Activated T-cell treated with anti-CD3 and anti-CD28 coated beads for 1 hour (primary cell): ENCODE results near the gene MITD1.
"Not testable (repeated sequence)": the region's sequence is repeated elsewhere in the genome, so short reads cannot be mapped to it uniquely, and the experiment has no call there.

Experiments used
- DNase-seq: peaks from one replicate; pipeline ENCODE4 v3.0.0-alpha.2; 2020; ENCODE audit warnings: low read depth

Gene MITD1

GRCh38 chr2:99180755-99181623 lies at the start of gene MITD1, which contains the start of gene MRPL30:
Gene MITD1, minus strand, starts transcription at chr2:99181058. Its CDS starts 77 bp downstream, at chr2:99180981.
Gene MRPL30, plus strand, starts transcription at chr2:99181184. Its CDS starts 5,020 bp downstream, at chr2:99186204.
- DNase-seq, result peak; percentile 81

GRCh38 chr2:99217929-99218501 lies 37.2 kb upstream of the MITD1 start:
- no peak for DNase-seq

- DNase-seq, result no peak
Observed at GRCh38 chr2:99216096-99216495, 35.2 kb upstream of the MITD1 start.

DNA sequence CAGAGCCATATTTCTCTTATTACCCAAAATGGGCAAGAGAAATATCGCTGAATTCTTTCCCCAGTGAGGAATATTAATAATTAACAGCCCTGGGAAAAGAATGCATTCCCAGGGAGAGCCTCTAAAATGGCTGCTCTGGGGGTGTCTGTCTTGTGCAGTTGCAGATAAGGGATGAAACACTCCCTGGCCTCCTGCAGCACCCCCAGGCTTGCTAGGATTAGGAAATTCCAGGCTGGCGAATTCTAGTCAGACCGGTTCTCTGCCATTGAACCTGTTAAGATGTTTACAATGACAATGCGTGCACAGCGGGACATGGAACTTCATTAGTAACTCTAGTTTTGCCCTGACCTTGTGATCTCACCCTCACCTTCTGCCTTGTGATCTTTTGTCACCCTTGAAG lies 24.6 kb upstream of the MITD1 start:
- no peak for DNase-seq

- DNase-seq, result no peak
Observed at GRCh38 chr2:99201959-99202678, 21.3 kb upstream of the MITD1 start.

DNA sequence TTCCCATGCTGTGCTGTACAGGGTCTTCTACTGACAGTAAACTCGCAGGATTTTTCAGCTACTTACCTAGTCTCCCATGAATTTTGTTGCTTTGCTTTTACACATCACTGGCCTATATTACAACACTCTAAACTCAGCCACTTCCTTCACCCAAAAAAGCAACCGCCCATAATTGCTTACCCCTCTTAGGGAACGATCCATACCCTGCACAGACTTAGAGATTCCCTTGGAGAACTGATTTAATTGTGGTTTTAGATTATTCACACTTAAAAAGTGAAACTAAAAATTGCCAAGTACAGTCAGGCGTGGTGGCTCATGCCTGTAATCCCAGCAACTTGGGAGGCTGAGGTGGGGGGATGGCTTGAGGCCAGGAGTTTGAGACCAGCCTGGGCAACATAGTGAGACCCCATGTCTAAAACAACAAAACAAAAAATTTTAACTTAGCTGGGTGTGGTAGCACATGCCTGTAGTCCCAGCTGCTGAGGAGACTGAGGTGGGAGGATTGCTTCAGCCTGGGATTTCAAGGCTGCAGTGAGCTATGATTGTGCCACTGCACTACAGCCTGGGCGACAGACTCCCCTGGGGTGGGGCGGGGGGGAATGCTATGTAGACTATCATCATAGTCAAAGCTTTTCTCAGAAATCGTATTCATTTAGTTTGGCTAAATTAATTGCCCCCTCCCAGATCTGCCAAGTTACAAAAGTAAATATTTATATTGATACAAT lies 19.4 kb upstream of the MITD1 start:
- no peak for DNase-seq

DNA sequence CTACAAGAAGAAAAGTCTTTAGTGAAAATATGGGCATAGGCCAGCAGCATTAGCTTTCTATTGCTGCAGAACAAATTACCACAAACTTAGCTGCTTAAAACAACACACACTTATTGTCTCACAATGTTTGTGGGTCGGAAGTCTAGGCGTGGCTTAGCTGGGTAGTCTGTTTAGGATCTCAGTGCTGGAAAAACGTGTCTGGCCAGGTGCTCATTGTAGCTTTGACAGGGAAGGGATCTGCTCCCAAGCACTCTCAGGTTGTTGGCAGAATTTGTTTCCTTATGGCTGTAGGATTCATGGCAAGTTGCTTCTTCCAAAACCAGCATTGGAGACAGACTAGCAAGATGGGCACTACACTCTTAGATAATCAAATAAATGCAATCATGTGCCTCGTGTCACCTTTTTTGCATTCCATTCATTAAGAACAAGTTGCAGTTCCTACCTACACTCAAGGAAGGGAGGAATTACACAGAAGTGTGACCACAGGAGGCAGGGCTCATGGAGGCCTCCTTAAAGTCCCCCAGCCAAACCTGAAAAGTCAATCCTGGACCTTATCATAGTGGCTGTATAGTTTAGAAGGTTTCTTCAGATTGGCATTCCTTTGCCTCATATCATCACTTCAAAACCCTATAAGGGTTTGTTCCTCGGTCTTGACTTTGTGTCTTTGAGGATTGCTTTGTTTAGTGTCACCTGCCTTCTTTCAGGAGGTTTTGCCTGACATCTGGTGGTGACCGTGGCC lies 17.4 kb upstream of the MITD1 start:
- no peak for DNase-seq

DNA sequence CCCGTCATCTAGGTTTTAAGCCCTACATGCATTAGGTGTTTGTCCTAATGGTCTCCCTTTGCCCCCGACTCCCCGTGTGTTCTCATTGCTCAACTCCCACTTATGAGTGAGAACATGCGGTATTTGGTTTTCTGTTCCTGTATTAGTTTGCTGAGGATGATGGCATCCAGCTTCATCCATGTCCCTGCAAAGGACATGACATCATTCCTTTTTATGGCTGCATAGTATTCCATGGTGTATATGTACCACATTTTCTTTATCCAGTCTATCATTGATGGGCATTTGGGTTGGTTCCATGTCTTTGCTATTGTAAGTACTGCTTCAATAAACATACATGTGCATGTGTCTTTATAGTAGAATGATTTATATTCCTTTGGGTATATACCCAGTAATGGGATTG lies 11.5 kb upstream of the MITD1 start:
- DNase-seq, result not testable (repeated sequence)

DNA sequence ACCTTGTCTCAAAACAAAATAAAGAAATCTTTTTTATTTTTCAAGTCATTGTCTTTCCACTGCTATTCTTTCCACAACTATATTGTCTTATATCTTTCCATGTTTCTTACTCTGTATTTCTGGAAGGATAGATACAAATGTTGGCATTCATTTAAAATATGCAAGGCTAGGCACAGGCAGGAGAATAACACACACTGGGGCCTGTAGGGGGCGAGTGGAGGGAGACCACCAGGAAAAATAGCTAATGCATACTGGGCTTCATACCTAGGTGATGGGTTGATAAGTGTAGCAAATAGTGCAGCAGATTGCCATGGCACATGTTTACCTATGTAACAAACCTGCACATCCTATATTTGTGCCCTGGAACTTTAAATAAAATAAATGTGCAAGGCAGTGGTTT lies 9.7 kb upstream of the MITD1 start:
- DNase-seq, result no peak

GRCh38 chr2:99188357-99188756 lies 7.5 kb upstream of the MITD1 start:
- no peak for DNase-seq

- no peak for DNase-seq
Observed at GRCh38 chr2:99187011-99187410, 6.2 kb upstream of the MITD1 start.

DNA sequence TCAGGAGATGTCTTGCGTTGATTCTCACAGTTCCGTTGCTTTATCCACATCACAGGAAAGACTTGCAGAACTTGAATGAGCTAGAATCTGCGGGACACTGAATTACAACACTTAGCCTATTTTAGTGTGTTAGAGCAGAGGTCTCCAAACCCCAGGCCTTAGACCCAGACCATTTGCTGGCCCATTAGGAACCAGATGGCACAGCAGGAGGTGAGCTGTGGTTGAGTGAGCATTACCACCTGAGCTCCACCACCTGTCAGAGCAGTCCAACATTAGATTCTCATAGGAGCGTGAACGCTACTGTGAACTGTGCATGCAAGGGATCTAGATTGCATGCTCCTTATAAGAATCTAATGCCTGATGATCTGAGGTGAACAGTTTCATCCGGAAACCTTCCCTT lies 4.0 kb upstream of the MITD1 start:
- DNase-seq, result no peak

DNA sequence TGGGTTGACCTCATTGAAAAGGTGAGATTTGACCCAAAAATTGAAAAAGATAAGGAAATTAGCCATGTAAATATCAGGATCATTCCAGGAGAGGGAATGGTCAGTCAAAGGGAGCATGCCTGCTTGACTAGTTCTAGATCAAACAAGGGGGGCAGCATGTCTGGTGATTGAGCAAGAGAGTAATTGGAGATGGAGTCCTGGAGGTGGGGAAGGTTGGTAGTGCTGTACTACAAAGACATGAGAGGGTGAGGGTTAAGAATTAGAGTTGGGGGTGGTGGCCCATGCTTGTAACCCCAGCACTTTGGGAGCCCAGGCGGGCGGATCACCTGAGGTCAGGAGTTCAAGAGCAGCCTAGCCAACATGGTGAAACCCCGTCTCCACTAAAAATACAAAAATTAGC lies 2.2 kb upstream of the MITD1 start:
- no peak for DNase-seq

- DNase-seq, result no peak
Observed at GRCh38 chr2:99181624-99182000, 754 bp upstream of the MITD1 start.

- DNase-seq, result no peak
Observed at GRCh38 chr2:99171377-99172140, 9.3 kb downstream of the MITD1 start.

DNA sequence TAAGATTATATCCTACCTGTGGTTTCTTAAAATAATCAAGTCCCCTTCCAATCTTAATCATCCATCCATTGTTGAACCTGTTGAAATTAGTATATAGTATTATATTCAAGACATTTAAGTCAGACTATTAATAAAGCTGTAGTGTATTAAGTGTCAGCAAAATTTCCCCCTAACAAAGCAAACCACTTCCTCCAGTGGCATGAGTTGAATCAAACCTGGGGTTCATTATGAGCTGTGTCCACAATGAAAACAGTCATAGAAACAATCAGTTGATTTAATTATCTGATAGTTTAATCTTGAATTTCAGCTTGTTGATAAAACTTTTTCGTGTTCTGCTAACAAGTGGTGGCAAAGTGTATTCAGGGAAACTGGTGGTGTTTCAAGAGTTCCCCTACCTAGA lies 11.3 kb downstream of the MITD1 start:
- DNase-seq, result no peak

DNA sequence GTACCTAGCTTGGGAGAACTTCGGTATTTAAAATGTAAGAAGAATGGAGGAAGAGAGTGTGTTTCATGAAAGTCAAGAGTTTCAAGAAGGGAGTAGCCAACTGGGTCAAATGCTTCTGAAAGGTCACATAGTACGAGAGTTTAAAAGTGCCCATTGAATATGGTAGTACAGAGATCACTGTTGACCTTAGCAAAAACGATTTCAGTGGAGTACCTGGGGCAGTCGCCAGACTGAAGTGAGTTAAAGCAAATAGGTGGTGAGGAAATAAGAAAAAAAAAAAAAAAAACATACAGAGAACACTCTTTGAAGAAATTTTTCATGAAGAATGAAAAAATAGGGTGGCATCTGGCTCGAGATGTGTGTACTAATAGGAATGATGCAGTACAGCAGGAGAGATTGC lies 14.6 kb downstream of the MITD1 start:
- no peak for DNase-seq

DNA sequence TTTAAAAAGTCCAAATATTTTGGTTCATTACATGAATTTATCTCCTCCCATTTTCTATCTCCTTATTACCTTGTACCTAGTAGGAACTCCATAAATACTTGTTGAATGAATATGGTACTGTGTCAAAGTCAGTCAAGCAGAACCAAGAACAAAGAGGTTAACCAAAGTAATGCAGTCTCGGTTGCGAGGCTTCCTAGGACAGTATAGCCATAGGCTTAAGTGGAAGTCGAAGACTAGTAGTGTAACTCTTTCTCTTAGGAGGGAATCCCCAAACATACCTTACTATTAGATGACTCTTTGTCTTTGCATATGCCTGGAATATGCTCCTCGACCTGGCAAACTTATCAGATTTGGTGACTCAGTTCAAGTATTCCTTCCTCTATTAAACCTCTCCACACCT lies 21.3 kb downstream of the MITD1 start:
- DNase-seq, result no peak

DNA sequence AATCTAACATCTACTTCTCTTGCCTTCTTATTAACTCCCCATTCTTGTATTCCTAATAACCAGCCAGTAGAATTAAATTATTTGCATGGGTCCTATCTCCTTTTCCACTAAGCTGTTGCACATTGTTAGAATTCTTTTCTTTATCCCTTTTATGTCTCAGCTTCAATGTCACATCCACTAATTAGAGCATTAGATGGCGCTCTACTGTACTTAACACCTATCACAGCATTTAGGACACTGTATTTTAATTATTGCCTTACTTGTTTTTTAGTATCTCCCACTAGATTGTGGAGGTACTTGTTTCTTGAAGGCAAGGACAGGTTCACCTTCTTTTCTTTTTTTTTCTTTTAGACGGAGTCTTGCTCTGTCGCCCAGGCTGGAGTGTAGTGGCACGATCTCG lies 22.3 kb downstream of the MITD1 start:
- no peak for DNase-seq

- no peak for DNase-seq
Observed at GRCh38 chr2:99156891-99157290, 24.0 kb downstream of the MITD1 start.
